Measurements from ENCODE around the gene PLCH1.
"Not testable (repeated sequence)": the region's sequence is repeated elsewhere in the genome, so short reads cannot be mapped to it uniquely, and the experiment has no call there.

The PLCH1 gene

GRCh38 chr3:155404486-155404885 lies 340.4 kb downstream of the PLCH1 start:
- no peaks in the 10 kb centered on the region for H3K36me3 ChIP-seq (ENCODE audit: control insufficient read depth in 1 of 2, insufficient read depth in 2 of 2, low read length in 2 of 2)
- H3K4me3 ChIP-seq (ENCODE audit: low read depth in 1 of 2, low read length in 2 of 2), result no peak overlapping the region
- no peaks in the 10 kb centered on the region for H3K4me1 ChIP-seq (ENCODE audit: control insufficient read depth in 1 of 2, insufficient read depth in 2 of 2, low read length in 2 of 2)
- H3K9me3 ChIP-seq (ENCODE audit: control insufficient read depth in 1 of 2, low read length in 2 of 2), result no peaks in the 10 kb centered on the region
- H3K9ac ChIP-seq (ENCODE audit: low read depth in 1 of 2, low read length in 2 of 2), result no peak overlapping the region
- no peak overlapping the region for H3K27ac ChIP-seq (ENCODE audit: low read depth, low read length)
- no peaks in the 10 kb centered on the region for H3K27me3 ChIP-seq (ENCODE audit: control insufficient read depth in 1 of 2, insufficient read depth in 2 of 2, low read length in 2 of 2)

- no peak overlapping the region for H3K27ac ChIP-seq (ENCODE audit: low read depth, low read length)
- H3K9ac ChIP-seq (ENCODE audit: low read depth in 1 of 2, low read length in 2 of 2), result no peak overlapping the region
- H3K36me3 ChIP-seq (ENCODE audit: control insufficient read depth in 1 of 2, insufficient read depth in 2 of 2, low read length in 2 of 2), result no peaks in the 10 kb centered on the region
These were observed 342.2 kb downstream of the PLCH1 start for GRCh38 chr3:155402656-155403055.

GRCh38 chr3:155398046-155398445 lies 346.8 kb downstream of the PLCH1 start:
- Histone ChIP-seq H3K4me3 (ENCODE audit: low read depth in 1 of 2, low read length in 2 of 2) (no peak overlapping the region), H3K4me1 (ENCODE audit: control insufficient read depth in 1 of 2, insufficient read depth in 2 of 2, low read length in 2 of 2) (no peaks in the 10 kb centered on the region), H3K9ac (ENCODE audit: low read depth in 1 of 2, low read length in 2 of 2) (no peak overlapping the region), H3K36me3 (ENCODE audit: control insufficient read depth in 1 of 2, insufficient read depth in 2 of 2, low read length in 2 of 2) (no peaks in the 10 kb centered on the region), H3K9me3 (ENCODE audit: control insufficient read depth in 1 of 2, low read length in 2 of 2) (no peaks in the 10 kb centered on the region), H3K27me3 (ENCODE audit: control insufficient read depth in 1 of 2, insufficient read depth in 2 of 2, low read length in 2 of 2) (no peaks in the 10 kb centered on the region), H3K27ac (ENCODE audit: low read depth, low read length) (no peak overlapping the region)

More at GRCh38 chr3:155402656-155403055, 342.2 kb downstream of the PLCH1 start:
- H3K9me3 ChIP-seq (ENCODE audit: control insufficient read depth in 1 of 2, low read length in 2 of 2), result no peaks in the 10 kb centered on the region
- no peaks in the 10 kb centered on the region for H3K27me3 ChIP-seq (ENCODE audit: control insufficient read depth in 1 of 2, insufficient read depth in 2 of 2, low read length in 2 of 2)
- no peaks in the 10 kb centered on the region for H3K4me1 ChIP-seq (ENCODE audit: control insufficient read depth in 1 of 2, insufficient read depth in 2 of 2, low read length in 2 of 2)
- no peak overlapping the region for H3K4me3 ChIP-seq (ENCODE audit: low read depth in 1 of 2, low read length in 2 of 2)

GRCh38 chr3:155394896-155395295 lies 350.0 kb downstream of the PLCH1 start:
- not testable (repeated sequence) for H3K9me3 ChIP-seq (ENCODE audit: control insufficient read depth in 1 of 2, low read length in 2 of 2); H3K27ac ChIP-seq (ENCODE audit: low read depth, low read length); H3K27me3 ChIP-seq (ENCODE audit: control insufficient read depth in 1 of 2, insufficient read depth in 2 of 2, low read length in 2 of 2); H3K4me3 ChIP-seq (ENCODE audit: low read depth in 1 of 2, low read length in 2 of 2); H3K36me3 ChIP-seq (ENCODE audit: control insufficient read depth in 1 of 2, insufficient read depth in 2 of 2, low read length in 2 of 2); H3K4me1 ChIP-seq (ENCODE audit: control insufficient read depth in 1 of 2, insufficient read depth in 2 of 2, low read length in 2 of 2); H3K9ac ChIP-seq (ENCODE audit: low read depth in 1 of 2, low read length in 2 of 2)

- Histone ChIP-seq H3K27me3 (ENCODE audit: control insufficient read depth in 1 of 2, insufficient read depth in 2 of 2, low read length in 2 of 2) (no peaks in the 10 kb centered on the region), H3K4me3 (ENCODE audit: low read depth in 1 of 2, low read length in 2 of 2) (no peak overlapping the region), H3K4me1 (ENCODE audit: control insufficient read depth in 1 of 2, insufficient read depth in 2 of 2, low read length in 2 of 2) (no peaks in the 10 kb centered on the region), H3K36me3 (ENCODE audit: control insufficient read depth in 1 of 2, insufficient read depth in 2 of 2, low read length in 2 of 2) (no peaks in the 10 kb centered on the region), H3K27ac (ENCODE audit: low read depth, low read length) (no peak overlapping the region), H3K9me3 (ENCODE audit: control insufficient read depth in 1 of 2, low read length in 2 of 2) (no peaks in the 10 kb centered on the region), H3K9ac (ENCODE audit: low read depth in 1 of 2, low read length in 2 of 2) (no peak overlapping the region)
These were observed 350.6 kb downstream of the PLCH1 start for GRCh38 chr3:155394240-155394639.

GRCh38 chr3:155393316-155393715 lies 351.6 kb downstream of the PLCH1 start:
- Histone ChIP-seq H3K36me3 (ENCODE audit: control insufficient read depth in 1 of 2, insufficient read depth in 2 of 2, low read length in 2 of 2) (no peaks in the 10 kb centered on the region), H3K4me3 (ENCODE audit: low read depth in 1 of 2, low read length in 2 of 2) (no peak overlapping the region), H3K27ac (ENCODE audit: low read depth, low read length) (no peak overlapping the region), H3K9ac (ENCODE audit: low read depth in 1 of 2, low read length in 2 of 2) (no peak overlapping the region), H3K9me3 (ENCODE audit: control insufficient read depth in 1 of 2, low read length in 2 of 2) (no peaks in the 10 kb centered on the region), H3K4me1 (ENCODE audit: control insufficient read depth in 1 of 2, insufficient read depth in 2 of 2, low read length in 2 of 2) (no peaks in the 10 kb centered on the region), H3K27me3 (ENCODE audit: control insufficient read depth in 1 of 2, insufficient read depth in 2 of 2, low read length in 2 of 2) (no peaks in the 10 kb centered on the region)

GRCh38 chr3:155392138-155392537 lies 352.7 kb downstream of the PLCH1 start:
- no peak overlapping the region for H3K4me3 ChIP-seq (ENCODE audit: low read depth in 1 of 2, low read length in 2 of 2)
- no peaks in the 10 kb centered on the region for H3K9me3 ChIP-seq (ENCODE audit: control insufficient read depth in 1 of 2, low read length in 2 of 2)
- no peak overlapping the region for H3K27ac ChIP-seq (ENCODE audit: low read depth, low read length)
- no peaks in the 10 kb centered on the region for H3K27me3 ChIP-seq (ENCODE audit: control insufficient read depth in 1 of 2, insufficient read depth in 2 of 2, low read length in 2 of 2)
- H3K4me1 ChIP-seq (ENCODE audit: control insufficient read depth in 1 of 2, insufficient read depth in 2 of 2, low read length in 2 of 2), result peaks cover 0 to 5% of the 10 kb centered on the region in 2 donors
- H3K9ac ChIP-seq (ENCODE audit: low read depth in 1 of 2, low read length in 2 of 2), result no peak overlapping the region
- H3K36me3 ChIP-seq (ENCODE audit: control insufficient read depth in 1 of 2, insufficient read depth in 2 of 2, low read length in 2 of 2), result no peaks in the 10 kb centered on the region

- no peak overlapping the region for H3K4me3 ChIP-seq (ENCODE audit: low read depth in 1 of 2, low read length in 2 of 2)
- no peak overlapping the region for H3K27ac ChIP-seq (ENCODE audit: low read depth, low read length)
- H3K4me1 ChIP-seq (ENCODE audit: control insufficient read depth in 1 of 2, insufficient read depth in 2 of 2, low read length in 2 of 2), result peaks cover 0 to 5% of the 10 kb centered on the region in 2 donors
- no peaks in the 10 kb centered on the region for H3K9me3 ChIP-seq (ENCODE audit: control insufficient read depth in 1 of 2, low read length in 2 of 2)
- no peak overlapping the region for H3K9ac ChIP-seq (ENCODE audit: low read depth in 1 of 2, low read length in 2 of 2)
- no peaks in the 10 kb centered on the region for H3K36me3 ChIP-seq (ENCODE audit: control insufficient read depth in 1 of 2, insufficient read depth in 2 of 2, low read length in 2 of 2)
- H3K27me3 ChIP-seq (ENCODE audit: control insufficient read depth in 1 of 2, insufficient read depth in 2 of 2, low read length in 2 of 2), result no peaks in the 10 kb centered on the region
These were observed 353.3 kb downstream of the PLCH1 start for GRCh38 chr3:155391551-155391958.

- no peak overlapping the region for H3K27ac ChIP-seq (ENCODE audit: low read depth, low read length)
- no peaks in the 10 kb centered on the region for H3K27me3 ChIP-seq (ENCODE audit: control insufficient read depth in 1 of 2, insufficient read depth in 2 of 2, low read length in 2 of 2)
- H3K9me3 ChIP-seq (ENCODE audit: control insufficient read depth in 1 of 2, low read length in 2 of 2), result no peaks in the 10 kb centered on the region
- peaks cover 0 to 5% of the 10 kb centered on the region in 2 donors for H3K4me1 ChIP-seq (ENCODE audit: control insufficient read depth in 1 of 2, insufficient read depth in 2 of 2, low read length in 2 of 2)
- H3K9ac ChIP-seq (ENCODE audit: low read depth in 1 of 2, low read length in 2 of 2), result no peak overlapping the region
- H3K36me3 ChIP-seq (ENCODE audit: control insufficient read depth in 1 of 2, insufficient read depth in 2 of 2, low read length in 2 of 2), result no peaks in the 10 kb centered on the region
- no peak overlapping the region for H3K4me3 ChIP-seq (ENCODE audit: low read depth in 1 of 2, low read length in 2 of 2)
These were observed 353.8 kb downstream of the PLCH1 start for GRCh38 chr3:155391104-155391503.

- H3K36me3 ChIP-seq (ENCODE audit: control insufficient read depth in 1 of 2, insufficient read depth in 2 of 2, low read length in 2 of 2), result no peaks in the 10 kb centered on the region
- H3K27ac ChIP-seq (ENCODE audit: low read depth, low read length), result no peak overlapping the region
- H3K9ac ChIP-seq (ENCODE audit: low read depth in 1 of 2, low read length in 2 of 2), result no peak overlapping the region
- no peaks in the 10 kb centered on the region for H3K27me3 ChIP-seq (ENCODE audit: control insufficient read depth in 1 of 2, insufficient read depth in 2 of 2, low read length in 2 of 2)
- peaks cover 0 to 5% of the 10 kb centered on the region in 2 donors for H3K4me1 ChIP-seq (ENCODE audit: control insufficient read depth in 1 of 2, insufficient read depth in 2 of 2, low read length in 2 of 2)
- H3K9me3 ChIP-seq (ENCODE audit: control insufficient read depth in 1 of 2, low read length in 2 of 2), result no peaks in the 10 kb centered on the region
- H3K4me3 ChIP-seq (ENCODE audit: low read depth in 1 of 2, low read length in 2 of 2), result no peak overlapping the region
These were observed 354.5 kb downstream of the PLCH1 start for GRCh38 chr3:155390351-155390750.

- H3K9me3 ChIP-seq (ENCODE audit: control insufficient read depth in 1 of 2, low read length in 2 of 2), result no peaks in the 10 kb centered on the region
- no peaks in the 10 kb centered on the region for H3K27me3 ChIP-seq (ENCODE audit: control insufficient read depth in 1 of 2, insufficient read depth in 2 of 2, low read length in 2 of 2)
- no peak overlapping the region for H3K9ac ChIP-seq (ENCODE audit: low read depth in 1 of 2, low read length in 2 of 2)
- H3K4me3 ChIP-seq (ENCODE audit: low read depth in 1 of 2, low read length in 2 of 2), result no peak overlapping the region
- H3K4me1 ChIP-seq (ENCODE audit: control insufficient read depth in 1 of 2, insufficient read depth in 2 of 2, low read length in 2 of 2), result peaks cover 0 to 5% of the 10 kb centered on the region in 2 donors
- no peaks in the 10 kb centered on the region for H3K36me3 ChIP-seq (ENCODE audit: control insufficient read depth in 1 of 2, insufficient read depth in 2 of 2, low read length in 2 of 2)
- H3K27ac ChIP-seq (ENCODE audit: low read depth, low read length), result no peak overlapping the region
These were observed 356.5 kb downstream of the PLCH1 start for GRCh38 chr3:155388417-155388816.

Data from duodenal mucosa (tissue), 2 donors.